Measurements from ENCODE around the gene GFER.

DNA sequence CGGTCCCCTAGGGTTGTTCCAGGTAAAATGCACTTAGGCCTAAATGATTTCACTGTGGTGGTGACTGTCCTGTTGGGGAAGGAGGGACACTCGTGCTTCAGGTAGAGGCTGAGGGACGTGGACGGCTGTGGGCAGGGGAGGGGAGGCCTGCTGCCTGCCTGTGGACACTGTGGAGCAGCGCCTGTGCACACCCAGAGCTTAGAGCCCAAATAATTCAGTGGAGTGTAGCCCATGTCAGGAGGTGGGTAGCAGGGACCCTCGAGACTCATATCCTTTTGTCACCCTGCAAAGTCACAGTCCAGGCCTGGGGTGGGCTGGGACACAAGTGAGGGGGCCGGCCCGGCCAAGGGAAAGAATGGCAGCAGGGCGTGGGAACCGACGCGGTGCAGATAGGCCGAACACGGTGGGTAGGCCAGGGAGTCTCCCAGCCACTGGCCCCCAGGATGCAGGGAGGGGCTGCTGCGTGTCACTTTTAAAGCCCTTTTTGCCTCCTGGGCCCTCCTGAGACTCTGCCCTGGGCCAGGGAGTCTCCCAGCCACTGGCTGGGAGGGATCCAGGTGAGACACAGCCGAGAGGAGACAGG lies 42.0 kb downstream of the GFER start:
- TF ChIP-seq POLR2A (IDR thresholded peaks at IDR 0.05; ENCODE audit: low read length) (no peak), GATA1 (IDR thresholded peaks at IDR 0.05; ENCODE audit: low read depth, low read length) (no peak)
